C1 segment of cervical spinal cord (tissue), 14 donors: ENCODE data around the gene KDM4B.
A peak's percentile ranks its signal among the peaks of the same experiment; 100 is the strongest.

Experiments used
- DNase-seq, 14 donors: peaks; one replicate each; lab custom pipeline; 2025; lab: John Stamatoyannopoulos, UW

Gene KDM4B

GRCh38 chr19:5048727-5049553 is 80.0 kb downstream of the KDM4B start:
- peak in 1 of 14 donors; percentile 49 for DNase-seq

GRCh38 chr19:5049561-5049960 is 80.6 kb downstream of the KDM4B start:
- peak in 1 of 14 donors; percentile 24 for DNase-seq

GRCh38 chr19:5050067-5050656 is 81.2 kb downstream of the KDM4B start:
- no peak for DNase-seq

DNA sequence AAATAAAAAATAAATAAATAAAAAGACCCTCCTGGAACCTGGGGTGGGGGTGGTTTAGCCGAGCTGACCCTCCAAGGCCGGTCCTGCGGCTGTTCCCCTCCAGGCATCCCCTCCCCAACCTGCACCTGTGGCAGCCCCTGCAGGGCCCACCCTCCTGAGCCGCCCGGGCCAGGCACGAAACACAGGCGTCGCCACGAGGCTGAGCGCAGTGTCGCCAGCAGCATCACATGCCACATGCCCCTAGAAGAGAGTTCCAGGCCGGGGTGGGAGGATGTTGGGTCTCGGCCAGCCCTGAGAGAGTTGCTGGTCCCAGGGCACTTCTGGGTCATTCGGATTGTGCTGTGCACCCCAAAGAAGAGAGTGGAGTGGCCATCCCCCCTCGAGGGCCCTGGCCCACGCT is 82.0 kb downstream of the KDM4B start:
- DNase-seq: no peak

DNA sequence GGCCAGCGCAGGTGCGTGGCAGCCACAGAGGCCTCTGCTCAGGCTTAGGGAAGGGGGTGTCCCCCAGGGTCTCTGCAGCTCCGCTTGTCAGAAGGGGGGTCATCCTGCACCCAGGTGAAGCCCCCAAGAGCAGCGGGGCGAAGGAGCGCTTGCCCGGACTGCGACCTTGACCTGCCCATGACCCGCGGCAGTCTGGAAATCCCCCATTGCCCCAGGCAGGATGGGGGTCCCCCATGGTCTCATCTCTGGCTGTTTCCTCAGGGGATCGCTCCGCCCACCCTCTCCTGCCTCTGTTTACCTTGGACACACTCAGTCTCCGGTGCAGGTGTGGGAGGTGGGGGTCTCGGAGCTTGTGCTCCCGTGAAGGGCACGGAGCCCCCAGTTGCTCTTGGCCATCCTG is 82.7 kb downstream of the KDM4B start:
- no peak for DNase-seq

- peak in 1 of 14 donors; percentile 2 for DNase-seq
Observed at GRCh38 chr19:5052515-5052914, 83.6 kb downstream of the KDM4B start.

DNA sequence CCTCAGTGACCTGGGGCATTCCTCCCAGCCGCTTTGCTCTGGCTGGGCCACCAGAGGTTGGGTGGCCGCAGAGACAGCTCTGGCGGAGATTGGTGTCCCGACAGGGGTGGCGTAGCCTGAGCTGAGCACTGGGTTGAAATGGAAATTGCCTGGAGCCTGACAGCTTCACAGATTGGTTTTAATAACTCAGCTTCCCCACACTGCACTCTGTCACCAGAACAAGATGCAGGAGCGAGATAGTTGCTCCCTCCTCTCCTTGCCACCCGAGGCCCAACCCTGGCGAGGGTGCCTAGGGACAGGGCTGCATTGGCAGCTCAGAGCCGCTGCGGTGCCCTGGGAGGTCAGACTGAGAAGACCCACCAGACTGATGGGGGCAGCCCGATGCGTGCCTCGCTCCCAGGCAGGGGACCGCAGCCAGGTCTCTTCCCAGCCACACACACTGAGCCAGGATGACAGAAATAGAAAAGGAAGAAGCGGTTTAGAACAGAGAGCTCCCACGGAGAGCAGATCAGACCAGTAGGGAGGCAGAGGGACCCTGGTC is 84.1 kb downstream of the KDM4B start:
- DNase-seq: no peak

- DNase-seq: no peak
Observed at GRCh38 chr19:5053661-5054060, 84.7 kb downstream of the KDM4B start.

GRCh38 chr19:5054551-5055456 is 85.9 kb downstream of the KDM4B start:
- DNase-seq: peak in 10 of 14 donors; percentile 9 to 76 (median 31)

DNA sequence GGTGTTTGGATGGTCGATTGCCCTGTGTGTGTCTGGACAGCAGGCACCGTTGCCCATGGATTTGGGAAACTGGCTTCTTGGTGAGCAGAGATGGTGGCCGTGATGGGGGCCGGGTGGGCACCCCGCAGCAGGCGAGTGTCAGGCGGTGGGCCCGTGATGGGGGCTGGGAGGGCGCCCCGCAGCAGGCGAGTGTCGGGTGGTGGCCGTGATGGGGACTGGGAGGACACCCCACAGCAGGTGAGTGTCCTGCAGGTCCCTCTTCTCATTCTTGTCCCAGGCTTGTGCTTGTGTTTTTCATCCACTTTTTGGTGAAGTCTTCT is 86.5 kb downstream of the KDM4B start:
- DNase-seq: no peak

GRCh38 chr19:5057860-5058259 is 88.9 kb downstream of the KDM4B start:
- peak in 1 of 14 donors; percentile 61 for DNase-seq

GRCh38 chr19:5058521-5059212 is 89.8 kb downstream of the KDM4B start:
- peak in 3 of 14 donors; percentile 29 to 85 (median 30) for DNase-seq

GRCh38 chr19:5059213-5059574 is 90.3 kb downstream of the KDM4B start:
- DNase-seq: peak in 5 of 14 donors; percentile 10 to 61 (median 20)

- DNase-seq: no peak
Observed at GRCh38 chr19:5059793-5060192, 90.9 kb downstream of the KDM4B start.

DNA sequence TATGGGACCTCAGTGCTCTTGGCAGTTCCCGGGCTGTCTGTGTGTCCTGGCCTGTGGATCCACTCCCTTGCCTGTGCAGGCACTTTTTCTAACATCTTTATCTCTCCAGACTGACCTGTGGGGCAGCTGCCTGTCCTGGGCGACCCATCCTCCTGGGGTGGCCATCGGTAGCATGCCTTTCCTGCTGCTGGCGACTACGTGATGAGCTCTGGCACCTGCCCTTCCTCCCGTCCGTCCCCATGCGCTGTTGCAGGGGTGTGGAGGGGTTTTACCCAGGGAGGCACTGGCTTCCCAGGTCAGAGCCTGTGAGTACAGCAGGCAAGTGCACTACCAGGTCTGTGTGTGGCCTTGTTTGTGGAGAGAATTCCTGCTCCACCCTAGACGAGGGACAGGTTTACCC is 93.3 kb downstream of the KDM4B start:
- no peak for DNase-seq

- DNase-seq: no peak
Observed at GRCh38 chr19:5062799-5063198, 93.9 kb downstream of the KDM4B start.

GRCh38 chr19:5063873-5064645 is 95.1 kb downstream of the KDM4B start:
- DNase-seq: peak in 1 of 14 donors; percentile 74

DNA sequence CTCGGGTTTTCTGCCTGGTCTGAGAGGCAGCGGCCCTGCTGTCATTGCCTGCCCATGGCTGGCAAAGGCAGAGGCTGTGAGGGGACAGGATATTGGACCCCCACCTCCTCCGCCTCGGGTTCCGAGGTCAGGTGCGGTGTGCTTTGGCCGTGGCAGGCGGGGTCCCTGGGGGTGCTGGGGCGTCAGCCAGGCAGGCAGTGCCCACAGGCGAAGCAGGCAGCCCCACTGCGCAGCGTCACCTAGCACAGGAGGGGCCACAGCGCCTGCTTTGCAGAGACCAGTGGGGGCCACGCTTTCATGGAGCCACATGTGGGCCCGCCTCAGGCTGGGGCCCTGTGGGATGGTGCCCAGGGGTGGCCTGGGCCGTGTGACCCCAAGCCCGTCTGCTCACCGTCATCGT is 96.0 kb downstream of the KDM4B start:
- DNase-seq: no peak

DNA sequence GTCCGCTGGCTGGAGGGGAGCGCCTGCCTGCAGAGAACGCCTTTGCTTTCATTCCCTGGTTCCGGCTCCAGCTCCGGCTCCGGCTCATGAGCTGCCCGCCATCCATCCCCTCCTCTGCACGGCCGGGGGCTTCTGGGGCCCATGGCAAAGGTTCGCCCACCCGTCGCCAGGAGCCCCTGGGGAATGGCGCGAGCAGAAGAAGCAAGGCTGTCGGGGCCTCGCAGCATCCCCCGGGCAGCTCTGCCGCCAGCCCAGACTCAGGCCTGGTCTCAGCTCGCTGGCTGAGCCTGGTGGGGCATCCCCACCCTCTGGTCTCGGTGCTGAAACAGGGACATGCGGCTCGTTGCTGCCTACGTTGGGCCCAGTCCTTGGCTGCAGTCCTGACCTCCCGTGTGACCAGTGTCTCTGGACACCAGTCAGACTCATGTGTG is 96.8 kb downstream of the KDM4B start:
- no peak for DNase-seq

- DNase-seq: no peak
Observed at GRCh38 chr19:5066768-5067167, 97.9 kb downstream of the KDM4B start.

- no peak for DNase-seq
Observed at GRCh38 chr19:5067678-5068077, 98.8 kb downstream of the KDM4B start.
